Liver (tissue), 9 donors: ENCODE results near the gene CHAC1. TPM values are rescaled to one million over a fixed set of nuclear protein-coding genes. Genes with fewer than 3 reads are reported as not detected.

Experiments used
- DNase-seq: peaks from one replicate; pipeline ENCODE4 v3.0.0-alpha.2; 2017; ENCODE audit warnings: low spot score
- H3K27ac ChIP-seq, 2 donors: one replicate each; pipeline ENCODE4 v1.7.0; 2013; ENCODE audit warnings: inconsistent platforms in 2 of 2, low read length in 2 of 2, control low read depth in 1 of 2, low read depth in 1 of 2, mild to moderate bottlenecking in 1 of 2
- H3K27me3 ChIP-seq, 4 donors: one replicate each; pipeline versions ENCODE4 v1.6.1 to v1.7.0; 2013; ENCODE audit warnings: low read length in 3 of 4, inconsistent platforms in 1 of 4, mild to moderate bottlenecking in 1 of 4, moderate library complexity in 1 of 4; ENCODE audit not compliant: control insufficient read depth in 4 of 4, insufficient read depth in 4 of 4
- H3K36me3 ChIP-seq, 4 donors: one replicate each; pipeline versions ENCODE4 v1.6.1 to v1.7.0; 2013; ENCODE audit warnings: low read length in 3 of 4, mild to moderate bottlenecking in 3 of 4, low read depth in 1 of 4, moderate library complexity in 1 of 4; ENCODE audit not compliant: control insufficient read depth in 4 of 4, insufficient read depth in 3 of 4
- H3K4me1 ChIP-seq, 4 donors: one replicate each; pipeline versions ENCODE4 v1.6.1 to v1.7.0; 2013; ENCODE audit warnings: low read length in 3 of 4, mild to moderate bottlenecking in 3 of 4, moderate library complexity in 1 of 4; ENCODE audit not compliant: control insufficient read depth in 4 of 4, insufficient read depth in 4 of 4
- H3K4me3 ChIP-seq, 3 donors: one replicate each; pipeline versions ENCODE4 v1.6.1 to v1.7.0; 2013; ENCODE audit warnings: low read length in 3 of 3, control low read depth in 1 of 3, low read depth in 1 of 3, mild to moderate bottlenecking in 1 of 3
- H3K9ac ChIP-seq, 2 donors: one replicate each; pipeline ENCODE4 v1.7.0; 2013; ENCODE audit warnings: low read length in 2 of 2, mild to moderate bottlenecking in 2 of 2, moderate library complexity in 2 of 2, control low read depth in 1 of 2, low read depth in 1 of 2
- H3K9me3 ChIP-seq, 4 donors: one replicate each; pipeline versions ENCODE4 v1.6.1 to v1.7.0; 2013; ENCODE audit warnings: low read length in 3 of 4; ENCODE audit not compliant: control insufficient read depth in 4 of 4
- ATF3 ChIP-seq: IDR thresholded peaks from 2 replicates; pipeline ENCODE4 v1.6.1; 2016; ENCODE audit warnings: antibody characterized with exemption
- EGR1 ChIP-seq, 2 donors: IDR thresholded peaks; 2 replicates each; pipeline ENCODE4 v1.6.1; 2016 to 2018; ENCODE audit warnings: antibody characterized with exemption in 2 of 2, low read depth in 2 of 2
- FOXA1 ChIP-seq: IDR thresholded peaks from 2 replicates; pipeline ENCODE4 v1.6.1; 2016; ENCODE audit warnings: antibody characterized with exemption
- FOXA2 ChIP-seq: IDR thresholded peaks from 2 replicates; pipeline ENCODE4 v1.6.1; 2016; ENCODE audit warnings: antibody characterized with exemption
- GABPA ChIP-seq, 2 donors: IDR thresholded peaks in 1 of 2; conservative IDR thresholded peaks in 1 of 2; 2 replicates each; pipeline ENCODE4 v1.6.1; 2016; ENCODE audit warnings: antibody characterized with exemption in 2 of 2, mild to moderate bottlenecking in 1 of 2, moderate library complexity in 1 of 2
- HNF4A ChIP-seq, 2 donors: conservative IDR thresholded peaks; 2 replicates each; pipeline ENCODE4 v1.6.1; 2016; ENCODE audit warnings: antibody characterized with exemption in 2 of 2, mild to moderate bottlenecking in 2 of 2
- HNF4G ChIP-seq: IDR thresholded peaks from 2 replicates; pipeline ENCODE4 v1.6.1; 2016; ENCODE audit warnings: antibody characterized with exemption
- JUND ChIP-seq, 2 donors: IDR thresholded peaks; 2 replicates each; pipeline ENCODE4 v1.6.1; 2016; ENCODE audit warnings: antibody characterized with exemption in 2 of 2
- NR2F2 ChIP-seq: IDR thresholded peaks from 2 replicates; pipeline ENCODE4 v1.6.1; 2016; ENCODE audit warnings: antibody characterized with exemption
- RAD21 ChIP-seq, 2 donors: IDR thresholded peaks; 2 replicates each; pipeline ENCODE4 v1.6.1; 2016; ENCODE audit warnings: antibody characterized with exemption in 2 of 2, mild to moderate bottlenecking in 2 of 2
- RXRA ChIP-seq, 2 donors: IDR thresholded peaks; 2 replicates each; pipeline ENCODE4 v1.6.1; 2017 to 2018; ENCODE audit warnings: antibody characterized with exemption in 2 of 2, mild to moderate bottlenecking in 1 of 2
- SP1 ChIP-seq: IDR thresholded peaks from 2 replicates; pipeline ENCODE4 v1.6.1; 2018; ENCODE audit warnings: antibody characterized with exemption, mild to moderate bottlenecking
- TAF1 ChIP-seq: conservative IDR thresholded peaks from 2 replicates; pipeline ENCODE4 v1.6.1; 2016; ENCODE audit warnings: antibody characterized with exemption, mild to moderate bottlenecking
- YY1 ChIP-seq: IDR thresholded peaks from 2 replicates; pipeline ENCODE4 v1.6.1; 2016; ENCODE audit warnings: antibody characterized with exemption, mild to moderate bottlenecking
- WGBS: extraction: QIAGEN DNeasy Blood & Tissue Kit; methylation state at CpG from one replicate; pipeline ENCODE4 v1.1.7; 2013; 5-methylcytosine and 5-hydroxymethylcytosine counted together
- polyA plus RNA-seq, 2 donors: library from polyadenylated mRNA; stranded (reverse) in 1 of 2; unstranded in 1 of 2; fragments of 200-250 nt in 1 of 2; fragments of >200 nt in 1 of 2; fragmentation: Nextera tagmentation in 1 of 2; extraction: Ambion mirVana in 1 of 2; gene quantifications; one replicate each; pipeline versions ENCODE4 v1.2.1 to v1.2.3, GENCODE V29; 2013 to 2015
- total RNA-seq, 2 donors: library from RNA; depleted of rRNA; stranded (reverse); fragments of >200 nt; gene quantifications; one replicate each; pipeline ENCODE4 v1.2.3, GENCODE V29; 2014
- TF ChIP-seq, protein P1 (sequence below): IDR thresholded peaks from 2 replicates; pipeline ENCODE4 v1.6.1; 2016; ENCODE audit warnings: antibody characterized with exemption
- TF ChIP-seq, protein P2 (sequence below): IDR thresholded peaks from 2 replicates; pipeline ENCODE4 v1.6.1; 2016; ENCODE audit warnings: antibody characterized with exemption
- donor health status: healthy.
- donor health status: healthy.
- donor health status: healthy.
- donor health status: healthy.
- donor health status: healthy.

Gene CHAC1
- total and polyA plus RNA-seq, 4 donors: 0.19 to 3.5 (median 1.1) TPM

DNA sequence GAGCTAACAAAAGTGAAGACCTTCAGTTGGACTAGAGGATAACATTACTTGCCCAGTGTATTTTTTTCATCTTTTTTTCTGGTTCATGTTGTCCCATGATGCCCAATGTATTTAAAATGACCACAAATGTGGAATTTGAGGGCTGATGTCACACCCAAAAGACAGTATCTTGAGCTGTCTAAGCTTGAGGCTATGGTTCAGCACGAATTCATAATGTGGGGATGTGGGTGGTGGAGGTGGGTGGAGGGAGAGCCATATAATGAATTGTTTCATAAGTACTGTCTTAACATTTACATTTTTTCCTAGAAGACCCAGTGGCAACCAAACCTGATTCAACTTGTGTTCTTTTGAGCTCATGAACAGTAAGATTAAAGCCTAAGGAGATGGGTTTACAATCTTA lies 37.5 kb downstream of the CHAC1 start (continued):
- TF ChIP-seq, protein P1, sequence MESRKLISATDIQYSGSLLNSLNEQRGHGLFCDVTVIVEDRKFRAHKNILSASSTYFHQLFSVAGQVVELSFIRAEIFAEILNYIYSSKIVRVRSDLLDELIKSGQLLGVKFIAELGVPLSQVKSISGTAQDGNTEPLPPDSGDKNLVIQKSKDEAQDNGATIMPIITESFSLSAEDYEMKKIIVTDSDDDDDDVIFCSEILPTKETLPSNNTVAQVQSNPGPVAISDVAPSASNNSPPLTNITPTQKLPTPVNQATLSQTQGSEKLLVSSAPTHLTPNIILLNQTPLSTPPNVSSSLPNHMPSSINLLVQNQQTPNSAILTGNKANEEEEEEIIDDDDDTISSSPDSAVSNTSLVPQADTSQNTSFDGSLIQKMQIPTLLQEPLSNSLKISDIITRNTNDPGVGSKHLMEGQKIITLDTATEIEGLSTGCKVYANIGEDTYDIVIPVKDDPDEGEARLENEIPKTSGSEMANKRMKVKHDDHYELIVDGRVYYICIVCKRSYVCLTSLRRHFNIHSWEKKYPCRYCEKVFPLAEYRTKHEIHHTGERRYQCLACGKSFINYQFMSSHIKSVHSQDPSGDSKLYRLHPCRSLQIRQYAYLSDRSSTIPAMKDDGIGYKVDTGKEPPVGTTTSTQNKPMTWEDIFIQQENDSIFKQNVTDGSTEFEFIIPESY: no peak
- TF ChIP-seq FOXA1 (no peak), JUND (IDR thresholded peaks at IDR 0.05) (no peak), EGR1 (IDR thresholded peaks at IDR 0.05; ENCODE audit: low read depth in 2 of 2) (no peak), RAD21 (IDR thresholded peaks at IDR 0.05) (no peak)

GRCh38 chr15:40991355-40991754 lies 38.1 kb downstream of the CHAC1 start:
- 98% methylated on average over 3 of the region's 3 CpGs for WGBS
- Histone ChIP-seq H3K36me3 (peaks cover 0 to 34% (median 22%) of the 10 kb centered on the region in 4 donors), H3K9me3 (no peaks in the 10 kb centered on the region)

DNA sequence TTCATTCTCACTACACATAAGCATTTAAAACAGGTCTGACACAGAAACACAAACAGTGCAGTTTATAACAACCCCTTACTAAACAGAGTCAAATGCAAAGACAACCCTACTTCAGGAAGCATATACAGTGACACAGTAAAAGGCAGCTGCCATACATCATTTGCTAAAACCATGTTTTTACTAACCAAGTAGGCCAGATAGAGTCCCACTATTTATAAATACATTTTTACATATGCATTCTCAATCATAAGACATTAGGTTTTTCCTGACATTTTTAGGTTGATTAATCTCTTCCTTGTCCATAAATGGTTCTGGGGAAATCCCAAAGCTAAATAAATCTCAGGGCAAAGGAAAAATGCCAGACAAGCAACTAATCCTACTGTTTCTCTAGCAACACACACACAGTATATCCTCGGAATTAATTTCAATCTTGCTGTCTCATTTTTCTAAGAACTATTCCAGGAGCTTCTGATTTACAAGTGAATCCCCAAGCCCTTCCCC lies 39.0 kb downstream of the CHAC1 start:
- DNase-seq: no peak
- Histone ChIP-seq H3K4me1 (no peaks in the 10 kb centered on the region), H3K4me3 (no peak overlapping the region), H3K9me3 (no peaks in the 10 kb centered on the region), H3K27ac (no peak overlapping the region), H3K27me3 (no peaks in the 10 kb centered on the region), H3K36me3 (peaks cover 0 to 35% (median 23%) of the 10 kb centered on the region in 4 donors), H3K9ac (no peak overlapping the region)
- 74% methylated on average over 1 of the region's 1 CpG for WGBS
- TF ChIP-seq FOXA2: no peak
- no peak for TF ChIP-seq RXRA (IDR thresholded peaks at IDR 0.05)
- no peak for TF ChIP-seq GABPA (IDR thresholded peaks at IDR 0.05 in 1 of 2, conservative IDR thresholded peaks at IDR 0.05 in 1 of 2)
- TF ChIP-seq HNF4G: no peak
- TF ChIP-seq TAF1: no peak
- no peak for TF ChIP-seq RAD21 (IDR thresholded peaks at IDR 0.05)
- TF ChIP-seq, protein P2, sequence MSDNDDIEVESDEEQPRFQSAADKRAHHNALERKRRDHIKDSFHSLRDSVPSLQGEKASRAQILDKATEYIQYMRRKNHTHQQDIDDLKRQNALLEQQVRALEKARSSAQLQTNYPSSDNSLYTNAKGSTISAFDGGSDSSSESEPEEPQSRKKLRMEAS: no peak
- no peak for TF ChIP-seq YY1
- TF ChIP-seq SP1: no peak
- no peak for TF ChIP-seq FOXA1
- TF ChIP-seq, protein P1: no peak

More at GRCh38 chr15:40991355-40991754, 38.1 kb downstream of the CHAC1 start:
- Histone ChIP-seq H3K4me3 (no peak overlapping the region), H3K9ac (no peak overlapping the region), H3K4me1 (no peaks in the 10 kb centered on the region), H3K27me3 (no peaks in the 10 kb centered on the region), H3K27ac (no peak overlapping the region)
- no peak for DNase-seq
- no peak for TF ChIP-seq NR2F2
- TF ChIP-seq EGR1 (IDR thresholded peaks at IDR 0.05; ENCODE audit: low read depth in 2 of 2): no peak
- TF ChIP-seq FOXA2: no peak
- TF ChIP-seq, protein P2: no peak
- TF ChIP-seq HNF4A (conservative IDR thresholded peaks at IDR 0.05): no peak
- TF ChIP-seq TAF1: no peak
- TF ChIP-seq JUND (IDR thresholded peaks at IDR 0.05): no peak
- TF ChIP-seq GABPA (IDR thresholded peaks at IDR 0.05 in 1 of 2, conservative IDR thresholded peaks at IDR 0.05 in 1 of 2): no peak
- TF ChIP-seq HNF4G: no peak
- TF ChIP-seq SP1: no peak
- no peak for TF ChIP-seq ATF3
- no peak for TF ChIP-seq FOXA1
- no peak for TF ChIP-seq RXRA (IDR thresholded peaks at IDR 0.05)
- TF ChIP-seq RAD21 (IDR thresholded peaks at IDR 0.05): no peak
